NCI-H2196 treated with DMSO at 0.1 percent for 48 hours (cell line): ENCODE measurements around the gene ATP1A4.

ENCODE experiments used
- DNase-seq: peaks from one replicate; lab custom pipeline; 2025; ENCODE audit not compliant: unreplicated experiment; lab: John Stamatoyannopoulos, UW

Gene ATP1A4

GRCh38 chr1:160169553-160170399, 18.4 kb downstream of the ATP1A4 start:
- no peak for DNase-seq

- DNase-seq, result no peak
Measured at GRCh38 chr1:160171354-160171753, 20.0 kb downstream of the ATP1A4 start.

- DNase-seq, result no peak
Measured at GRCh38 chr1:160171980-160172379, 20.6 kb downstream of the ATP1A4 start.

- DNase-seq, result no peak
Measured at GRCh38 chr1:160177231-160177630, 25.8 kb downstream of the ATP1A4 start.

- DNase-seq, result no peak
Measured at GRCh38 chr1:160177667-160178066, 26.3 kb downstream of the ATP1A4 start.

GRCh38 chr1:160178731-160179130, 27.3 kb downstream of the ATP1A4 start:
- no peak for DNase-seq

GRCh38 chr1:160179336-160179735, 27.9 kb downstream of the ATP1A4 start:
- no peak for DNase-seq

GRCh38 chr1:160186246-160186645, 34.8 kb downstream of the ATP1A4 start:
- DNase-seq, result no peak

- DNase-seq, result no peak
Measured at GRCh38 chr1:160186729-160187128, 35.3 kb downstream of the ATP1A4 start.

- no peak for DNase-seq
Measured at GRCh38 chr1:160187407-160187806, 36.0 kb downstream of the ATP1A4 start.

- DNase-seq, result no peak
Measured at GRCh38 chr1:160188341-160188740, 36.9 kb downstream of the ATP1A4 start.

GRCh38 chr1:160189649-160190625, 38.5 kb downstream of the ATP1A4 start, which contains the start of gene CASQ1:
Gene CASQ1, plus strand, starts transcription at chr1:160190575. Its CDS starts 177 bp downstream, at chr1:160190752.
- no peak for DNase-seq

- DNase-seq, result no peak
Measured at GRCh38 chr1:160191756-160192155, 40.4 kb downstream of the ATP1A4 start.

GRCh38 chr1:160192234-160192633, 40.8 kb downstream of the ATP1A4 start:
- DNase-seq, result no peak

GRCh38 chr1:160193091-160193819, 41.9 kb downstream of the ATP1A4 start:
- peak; percentile 78 for DNase-seq

- no peak for DNase-seq
Measured at GRCh38 chr1:160193832-160194736, 42.7 kb downstream of the ATP1A4 start.

GRCh38 chr1:160194737-160195059, 43.3 kb downstream of the ATP1A4 start:
- DNase-seq, result no peak

- no peak for DNase-seq
Measured at GRCh38 chr1:160196143-160196542, 44.7 kb downstream of the ATP1A4 start.

- no peak for DNase-seq
Measured at GRCh38 chr1:160197231-160197630, 45.8 kb downstream of the ATP1A4 start.

GRCh38 chr1:160200786-160201185, 49.4 kb downstream of the ATP1A4 start:
- DNase-seq, result no peak
